GM12892 (cell line): Measurements from ENCODE around the gene TRNT1.

ENCODE experiments used
- POLR2A ChIP-seq: IDR thresholded peaks from 2 replicates; pipeline ENCODE4 v1.6.1; 2011; ENCODE audit warnings: low read depth, low read length, control low read depth
- POLR2AphosphoS5 ChIP-seq: IDR thresholded peaks from 2 replicates; pipeline ENCODE4 v1.6.1; 2011; ENCODE audit warnings: low read depth, low read length, control low read depth

GRCh38 chr3:3097958-3098357, 28.8 kb upstream of the TRNT1 start:
- TF ChIP-seq POLR2A, result no peak
- TF ChIP-seq POLR2AphosphoS5, result no peak
